Stomach (tissue), 4 donors: ENCODE data around the gene WDR64.

Experiments
- CTCF ChIP-seq, 7 experiments: fragments of 450-650 bp in 4 of 7; fragments of 200-600 bp in 3 of 7; sonication (generic) in 3 of 7; IDR thresholded peaks; one replicate each; pipeline ENCODE4 v1.5.1; 2016 to 2019; ENCODE audit warnings: antibody characterized with exemption in 7 of 7, control low read depth in 2 of 7, mild to moderate bottlenecking in 1 of 7
- POLR2A ChIP-seq, 4 donors: fragments of 450-650 bp; IDR thresholded peaks; one replicate each; pipeline ENCODE4 v1.6.1; 2016; ENCODE audit warnings: antibody characterized with exemption in 4 of 4, control low read depth in 2 of 4, mild to moderate bottlenecking in 1 of 4, moderate library complexity in 1 of 4
- POLR2AphosphoS5 ChIP-seq, 3 donors: sonication (generic); formaldehyde crosslinking; IDR thresholded peaks; one replicate each; pipeline ENCODE4 v1.6.1; 2016; ENCODE audit warnings: antibody characterized with exemption in 3 of 3

DNA sequence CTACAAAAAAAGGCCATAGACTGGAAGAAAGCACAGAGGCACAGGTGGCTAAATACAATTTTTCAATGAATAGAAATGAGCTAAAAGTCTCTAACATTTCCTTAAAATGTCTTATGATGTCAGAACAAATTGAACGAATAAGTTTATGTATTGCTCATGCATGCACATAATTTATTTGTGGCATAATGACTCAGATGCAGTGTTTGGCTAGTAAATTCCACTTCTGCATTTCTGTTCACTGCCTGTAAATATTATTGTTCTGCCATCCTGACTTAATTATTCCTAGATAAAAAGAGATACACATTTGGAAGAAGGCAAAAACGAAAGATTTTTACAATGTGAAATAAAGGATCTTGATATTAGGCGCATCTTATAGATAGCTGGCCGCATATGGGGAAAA is 169.3 kb downstream of the WDR64 start:
- TF ChIP-seq POLR2AphosphoS5 (IDR thresholded peaks at IDR 0.05): no peak
- no peak for TF ChIP-seq POLR2A (IDR thresholded peaks at IDR 0.05)
- no peak for TF ChIP-seq CTCF (IDR thresholded peaks at IDR 0.05)
